GM12891 (cell line): ENCODE measurements around the gene ITGB6.

Source experiments
- PAX5 ChIP-seq: IDR thresholded peaks from 2 replicates; pipeline ENCODE4 v1.6.1; 2011; ENCODE audit warnings: low read length, moderate library complexity, mild to moderate bottlenecking; ENCODE audit not compliant: insufficient read depth, severe bottlenecking
- POLR2AphosphoS5 ChIP-seq: IDR thresholded peaks from 2 replicates; pipeline ENCODE4 v1.6.1; 2011; ENCODE audit warnings: low read depth, low read length, control low read depth
- TAF1 ChIP-seq: IDR thresholded peaks from 2 replicates; pipeline ENCODE4 v1.6.1; 2011; ENCODE audit warnings: low read depth, low read length, control low read depth

DNA sequence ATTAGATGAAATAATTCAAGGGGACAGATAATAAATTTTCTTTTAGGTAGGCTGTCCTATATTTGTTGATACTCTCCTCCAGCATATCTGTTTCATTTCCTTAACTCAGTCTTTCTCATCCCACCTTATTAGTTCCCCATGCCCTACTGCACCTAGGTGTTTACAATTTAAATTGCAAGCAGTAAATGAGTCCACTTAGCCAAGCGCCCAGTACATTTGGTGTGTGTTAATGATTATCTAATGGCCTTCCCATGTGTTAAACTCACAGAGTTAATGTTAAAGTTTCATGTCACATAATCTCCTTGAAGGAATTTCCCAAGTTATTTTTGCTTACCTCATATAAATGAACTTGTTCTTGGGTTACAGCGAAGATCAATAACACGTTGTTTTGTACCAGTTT, 31.2 kb downstream of the ITGB6 start:
- TF ChIP-seq POLR2AphosphoS5 (no peak), PAX5 (no peak), TAF1 (no peak)
